GM12873 (cell line): ENCODE measurements around the gene CD4.

Source experiments
- CTCF ChIP-seq: IDR thresholded peaks from 2 replicates; pipeline ENCODE4 v1.5.1; 2012; ENCODE audit warnings: low read depth, mild to moderate bottlenecking, moderate library complexity, low read length, control low read depth; ENCODE audit not compliant: insufficient read depth; ENCODE audit errors: missing control alignments

Gene CD4

GRCh38 chr12:6777386-6777785 lies 11.9 kb upstream of the CD4 start:
- no peak for TF ChIP-seq CTCF

- TF ChIP-seq CTCF: no peak
Observed at GRCh38 chr12:6778217-6778573, 11.1 kb upstream of the CD4 start.

GRCh38 chr12:6778574-6779550 lies 10.5 kb upstream of the CD4 start:
- TF ChIP-seq CTCF: peak; percentile 94

GRCh38 chr12:6779708-6780432 lies 9.5 kb upstream of the CD4 start:
- TF ChIP-seq CTCF: no peak

GRCh38 chr12:6780573-6780972 lies 8.8 kb upstream of the CD4 start:
- TF ChIP-seq CTCF: no peak

GRCh38 chr12:6782119-6782518 lies 7.2 kb upstream of the CD4 start:
- no peak for TF ChIP-seq CTCF

- TF ChIP-seq CTCF: no peak
Observed at GRCh38 chr12:6782850-6783566, 6.3 kb upstream of the CD4 start.
